Posterior vena cava (tissue), 2 donors: Measurements from ENCODE around the gene DNM1L. TPM values are rescaled to one million over a fixed set of nuclear protein-coding genes. Genes with fewer than 3 reads are reported as not detected.

ENCODE experiments used
- DNase-seq: peaks from one replicate; pipeline ENCODE4 v3.0.0-alpha.2; 2020; ENCODE audit warnings: low spot score
- intact Hi-C, 2 donors: fragments of 100-400 bp; cut with DNase I; formaldehyde crosslinking; loops; one replicate each; pipeline versions ENCODE4 v1.14.1 to v1.14.2; 2022 to 2023
- total RNA-seq, 2 donors: library from RNA; stranded (reverse); fragmentation: NEBNext Ultra II Directional; extraction: Animal tissue kit (Norgen Biotek cat#: 25700); gene quantifications; one replicate each; pipeline ENCODE4 v1.2.1, GENCODE V29; 2021
- donor health status: DM: yes; HTN: yes; CAD: no.
- donor health status: DM: yes; HTN: yes; CAD: no.

Gene DNM1L
- total RNA-seq, 2 donors from 2014 or later: 84.5 to 93.2 TPM

- intact Hi-C loops: no loop called here
- DNase-seq: no peak
Observed at GRCh38 chr12:32742133-32742532, 63.0 kb downstream of the DNM1L start.

GRCh38 chr12:32743264-32743663, 64.2 kb downstream of the DNM1L start:
- no peak for DNase-seq
- intact Hi-C loops: no loop called here

- DNase-seq: no peak
- intact Hi-C loops: loop anchor here in 1 of 2 donors (10.0 kb wide), 1 partner anchor 1271 kb away; the partner anchor contains the start of gene ALG10
Observed at GRCh38 chr12:32753605-32754004, 74.5 kb downstream of the DNM1L start.

- intact Hi-C loops: loop anchor here in 1 of 2 donors (10.0 kb wide), 1 partner anchor 1271 kb away; the partner anchor contains the start of gene ALG10
- no peak for DNase-seq
Observed at GRCh38 chr12:32754111-32754510, 75.0 kb downstream of the DNM1L start.

GRCh38 chr12:32755051-32755653, 76.1 kb downstream of the DNM1L start:
- DNase-seq: peak; percentile 91
- intact Hi-C loops: loop anchor here in 1 of 2 donors (10.0 kb wide), 1 partner anchor 1270 kb away; the partner anchor contains the start of gene ALG10

DNA sequence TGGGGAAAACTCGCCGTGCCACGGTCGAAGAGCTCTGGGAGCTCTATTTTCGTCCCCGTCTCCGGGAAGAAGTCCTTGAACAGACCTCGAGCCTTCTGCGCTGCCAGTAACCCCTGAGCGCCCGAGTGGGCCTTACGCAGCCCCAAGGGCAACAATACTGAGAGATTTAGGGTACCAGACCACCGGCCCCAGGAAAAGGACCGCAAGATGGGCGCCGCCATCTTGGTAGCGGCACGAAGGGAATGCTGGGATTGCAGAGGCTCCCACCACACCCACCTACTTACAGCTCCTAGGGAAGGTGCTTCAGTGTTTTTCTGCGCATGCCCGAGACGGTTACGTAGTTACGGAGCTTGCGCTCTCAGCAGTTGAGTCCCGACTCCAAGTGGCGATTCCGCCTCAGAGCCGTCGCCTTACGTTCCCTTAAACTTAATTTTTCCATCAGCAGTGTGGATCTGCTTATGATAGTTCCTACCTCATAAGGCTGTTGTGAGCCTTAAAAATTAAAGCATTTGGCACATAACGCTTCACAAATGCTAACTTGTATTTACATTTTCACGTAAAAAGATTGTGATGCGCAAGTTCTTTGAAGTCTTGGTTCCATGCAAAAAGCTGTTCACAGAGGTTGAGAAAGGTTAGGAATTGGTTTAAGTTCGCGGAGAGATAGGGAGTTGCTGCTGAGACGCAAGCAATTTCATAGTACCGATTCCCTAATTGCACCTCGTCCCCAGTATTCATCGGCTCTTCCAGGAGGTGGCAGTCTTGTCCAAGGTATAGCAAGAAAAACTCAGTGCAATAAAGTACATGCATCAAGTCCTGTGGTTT, 76.8 kb downstream of the DNM1L start, which contains the start of gene YARS2:
Gene YARS2, minus strand, starts transcription at position 244 of the 822 bp plus-strand sequence. Its CDS starts 23 bp downstream, at position 221.
- intact Hi-C loops: loop anchor here in 1 of 2 donors (10.0 kb wide), 1 partner anchor 1269 kb away; the partner anchor contains the start of gene ALG10
- peak; percentile 97 for DNase-seq

- intact Hi-C loops: loop anchor here in 1 of 2 donors (10.0 kb wide), 1 partner anchor 1268 kb away; the partner anchor contains the start of gene ALG10
- no peak for DNase-seq
Observed at GRCh38 chr12:32756476-32757066, 77.5 kb downstream of the DNM1L start.

- intact Hi-C loops: loop anchor here in 1 of 2 donors (10.0 kb wide), 1 partner anchor 1268 kb away; the partner anchor contains the start of gene ALG10
- DNase-seq: no peak
Observed at GRCh38 chr12:32757157-32757556, 78.1 kb downstream of the DNM1L start.

DNA sequence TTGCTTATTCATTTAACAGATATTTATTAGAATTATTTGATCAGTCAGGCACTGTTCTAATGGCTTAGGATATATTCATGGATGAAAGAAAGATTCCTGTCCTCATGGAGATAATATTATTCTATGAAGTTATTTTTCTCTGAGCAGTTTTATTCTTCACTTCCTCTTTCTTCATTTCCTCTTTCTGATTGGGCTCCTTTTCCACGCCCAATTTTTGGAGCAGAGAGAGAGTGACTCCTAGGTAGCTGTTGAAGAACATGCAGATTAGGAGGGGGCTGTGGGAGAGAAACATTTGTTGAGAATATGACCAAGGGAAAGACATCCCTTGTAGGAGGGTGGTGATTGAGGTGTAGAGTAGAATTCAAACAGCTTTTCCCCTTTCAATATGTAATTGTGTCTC, 82.6 kb downstream of the DNM1L start:
- intact Hi-C loops: no loop called here
- DNase-seq: no peak

GRCh38 chr12:32765906-32766305, 86.8 kb downstream of the DNM1L start:
- intact Hi-C loops: no loop called here
- no peak for DNase-seq

GRCh38 chr12:32768518-32768917, 89.4 kb downstream of the DNM1L start:
- intact Hi-C loops: no loop called here

GRCh38 chr12:32770141-32770540, 91.0 kb downstream of the DNM1L start:
- DNase-seq: no peak
- intact Hi-C loops: no loop called here

More at GRCh38 chr12:32768518-32768917, 89.4 kb downstream of the DNM1L start:
- no peak for DNase-seq

GRCh38 chr12:32773691-32774090, 94.6 kb downstream of the DNM1L start:
- no peak for DNase-seq
- intact Hi-C loops: no loop called here

- intact Hi-C loops: no loop called here
- DNase-seq: no peak
Observed at GRCh38 chr12:32776258-32776657, 97.2 kb downstream of the DNM1L start.

DNA sequence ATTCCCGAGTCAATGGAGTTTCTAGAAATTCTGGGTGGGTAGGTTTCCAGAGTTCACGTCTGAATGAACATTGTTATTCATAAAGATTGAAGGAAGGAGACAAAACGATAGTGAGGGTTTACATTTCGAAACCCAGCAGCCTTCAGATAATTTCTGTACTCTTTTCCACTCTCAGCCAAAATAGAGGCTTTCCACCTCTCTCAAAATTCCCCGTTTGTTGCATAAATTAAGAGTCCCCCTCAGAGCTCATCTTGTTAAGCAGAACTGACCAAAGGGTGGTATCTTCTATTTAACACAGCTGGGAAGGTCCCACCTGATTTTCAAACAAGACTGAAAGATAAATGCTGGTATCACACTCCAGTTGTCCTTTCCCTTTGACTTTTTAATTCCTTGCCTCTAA, 98.1 kb downstream of the DNM1L start:
- intact Hi-C loops: no loop called here
- no peak for DNase-seq

- intact Hi-C loops: no loop called here
- DNase-seq: no peak
Observed at GRCh38 chr12:32777691-32778175, 98.6 kb downstream of the DNM1L start.

DNA sequence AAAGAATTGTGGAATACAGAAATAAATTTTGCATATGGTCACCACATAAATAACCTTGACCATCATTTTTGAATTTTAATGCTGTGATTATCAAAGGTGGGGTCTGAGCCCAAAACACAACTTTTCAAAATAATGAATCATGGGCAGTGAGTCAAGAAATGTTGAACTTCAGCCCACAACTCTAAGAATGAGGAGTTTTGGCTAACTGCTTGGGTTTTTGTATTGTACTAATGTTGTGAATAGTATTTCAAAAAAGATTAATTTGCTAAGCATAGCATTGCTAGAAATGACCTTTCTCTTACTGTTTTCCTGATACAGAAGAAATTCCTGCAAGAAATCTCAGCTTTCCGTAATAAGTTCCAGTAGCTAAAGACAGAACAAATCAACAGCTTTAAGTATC, 101.0 kb downstream of the DNM1L start:
- intact Hi-C loops: no loop called here
- DNase-seq: no peak

GRCh38 chr12:32783029-32783428, 103.9 kb downstream of the DNM1L start:
- no peak for DNase-seq
- intact Hi-C loops: no loop called here

DNA sequence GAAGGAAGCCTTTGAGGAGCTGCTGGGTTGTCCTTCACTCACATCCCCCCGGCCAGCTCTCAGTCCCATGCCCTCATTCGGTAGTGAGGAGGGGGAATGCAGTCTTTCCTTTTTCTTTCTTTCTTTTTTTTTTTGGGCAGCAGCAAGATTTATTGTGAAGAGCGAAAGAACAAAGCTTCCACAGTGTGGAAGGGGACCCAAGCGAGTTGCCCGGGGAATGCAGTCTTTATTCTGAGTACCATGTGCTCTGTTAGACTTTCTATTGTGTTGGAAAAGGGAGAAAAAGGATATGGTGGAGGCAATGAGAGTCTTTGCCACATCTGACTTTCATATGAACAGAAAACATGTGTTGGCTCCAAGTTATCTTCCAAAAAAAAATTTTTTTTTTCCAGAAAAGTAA, 106.5 kb downstream of the DNM1L start:
- intact Hi-C loops: loop anchor here in 1 of 2 donors (2.0 kb wide), 1 partner anchor 63 kb away; no protein-coding TSS in a partner anchor
- no peak for DNase-seq

DNA sequence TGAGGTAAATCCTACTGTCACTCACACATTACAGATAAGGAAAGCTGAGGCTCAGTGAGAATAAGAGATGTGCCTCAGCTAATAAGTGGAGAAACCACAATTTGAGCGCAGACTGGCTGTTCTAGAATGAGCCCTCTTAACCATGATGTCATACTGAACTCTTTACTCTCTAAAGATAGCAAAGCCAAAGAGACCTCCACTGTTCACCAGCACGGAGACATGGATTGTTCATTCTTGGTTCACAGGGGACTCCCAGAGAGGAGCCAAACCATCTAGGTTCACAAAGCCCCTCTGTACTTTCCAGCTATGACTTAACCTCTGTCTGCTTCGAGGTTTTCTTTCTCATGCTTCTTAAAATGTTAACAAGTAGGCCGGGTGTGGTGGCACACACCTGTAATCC, 109.3 kb downstream of the DNM1L start:
- no peak for DNase-seq
- intact Hi-C loops: no loop called here
